Progenitor cell of endocrine pancreas (in vitro differentiated cells): ENCODE measurements around the gene PDE1C. TPM values are rescaled to one million over a fixed set of nuclear protein-coding genes. Genes with fewer than 3 reads are reported as not detected.

ENCODE experiments used
- DNase-seq: peaks from one replicate; pipeline ENCODE4 v3.0.0; 2021; ENCODE audit warnings: low spot score; ENCODE audit not compliant: unreplicated experiment
- H3K27ac Mint-ChIP-seq: 2 replicates; pipeline ENCODE4 v1.8.0; 2021; ENCODE audit warnings: mild to moderate bottlenecking, moderate library complexity, mixed read lengths
- H3K27me3 Mint-ChIP-seq: 2 replicates; pipeline ENCODE4 v1.8.0; 2021; ENCODE audit warnings: mixed read lengths
- H3K36me3 Mint-ChIP-seq: 2 replicates; pipeline ENCODE4 v1.8.0; 2022; ENCODE audit warnings: mixed read lengths; ENCODE audit not compliant: insufficient read depth
- H3K4me1 Mint-ChIP-seq: 2 replicates; pipeline ENCODE4 v1.8.0; 2021; ENCODE audit warnings: low read depth, mixed read lengths
- H3K4me3 Mint-ChIP-seq: 2 replicates; pipeline ENCODE4 v1.8.0; 2021; ENCODE audit warnings: low read depth, mild to moderate bottlenecking, moderate library complexity, mixed read lengths
- H3K9me3 Mint-ChIP-seq: 2 replicates; pipeline ENCODE4 v1.8.0; 2021; ENCODE audit warnings: low read depth, mixed read lengths
- CTCF ChIP-seq: fragments of 200-600 bp; sonication (generic); IDR thresholded peaks from one replicate; pipeline ENCODE4 v1.5.0; 2021; ENCODE audit warnings: antibody characterized with exemption, mild to moderate bottlenecking; ENCODE audit not compliant: unreplicated experiment
- total RNA-seq: library from RNA; stranded (reverse); gene quantifications from 2 replicates; pipeline ENCODE4 v1.2.1, GENCODE V29; 2021

Gene PDE1C
- total RNA-seq, 1 donor from 2014 or later: 1.7 TPM

GRCh38 chr7:32001948-32002347 lies 68.3 kb downstream of the PDE1C start:
- no peaks in the 10 kb centered on the region for H3K27me3 Mint-ChIP-seq
- no peak for DNase-seq
- no peak for TF ChIP-seq CTCF
- H3K4me1 Mint-ChIP-seq: peaks cover 14% of the 10 kb centered on the region
- peaks cover 6% of the 10 kb centered on the region for H3K36me3 Mint-ChIP-seq
- no peak overlapping the region for H3K4me3 Mint-ChIP-seq
- no peak overlapping the region for H3K27ac Mint-ChIP-seq
- peaks cover 11% of the 10 kb centered on the region for H3K9me3 Mint-ChIP-seq

- TF ChIP-seq CTCF: no peak
- Mint-ChIP-seq H3K4me1 (peaks cover 8% of the 10 kb centered on the region), H3K36me3 (peaks cover 6% of the 10 kb centered on the region), H3K27me3 (no peaks in the 10 kb centered on the region), H3K4me3 (no peak overlapping the region), H3K27ac (no peak overlapping the region), H3K9me3 (peaks cover 6% of the 10 kb centered on the region)
- no peak for DNase-seq
Measured at GRCh38 chr7:31997423-31997822, 72.8 kb downstream of the PDE1C start.

- Mint-ChIP-seq H3K9me3 (no peaks in the 10 kb centered on the region), H3K36me3 (no peaks in the 10 kb centered on the region), H3K27me3 (no peaks in the 10 kb centered on the region), H3K27ac (no peak overlapping the region), H3K4me1 (peaks cover 8% of the 10 kb centered on the region), H3K4me3 (no peak overlapping the region)
- no peak for DNase-seq
- TF ChIP-seq CTCF: no peak
Measured at GRCh38 chr7:31995134-31995533, 75.1 kb downstream of the PDE1C start.

GRCh38 chr7:31991846-31992245 lies 78.4 kb downstream of the PDE1C start:
- Mint-ChIP-seq H3K27me3 (no peaks in the 10 kb centered on the region), H3K36me3 (no peaks in the 10 kb centered on the region), H3K4me3 (no peak overlapping the region), H3K4me1 (peaks cover 9% of the 10 kb centered on the region), H3K9me3 (no peaks in the 10 kb centered on the region), H3K27ac (no peak overlapping the region)
- TF ChIP-seq CTCF: no peak
- DNase-seq: no peak

GRCh38 chr7:31991406-31991805 lies 78.8 kb downstream of the PDE1C start:
- Mint-ChIP-seq H3K4me1 (peaks cover 10% of the 10 kb centered on the region), H3K9me3 (no peaks in the 10 kb centered on the region), H3K4me3 (no peak overlapping the region), H3K27ac (no peak overlapping the region), H3K27me3 (no peaks in the 10 kb centered on the region), H3K36me3 (no peaks in the 10 kb centered on the region)
- TF ChIP-seq CTCF: no peak
- no peak for DNase-seq
